A673 (cell line): ENCODE results near the gene GIT2. TPM values are rescaled to one million over a fixed set of nuclear protein-coding genes. Genes with fewer than 3 reads are reported as not detected.
"Not testable (repeated sequence)": the region's sequence is repeated elsewhere in the genome, so short reads cannot be mapped to it uniquely, and the experiment has no call there.

Experiments used
- BruUV-seq: library from RNA; stranded (reverse); fragments of 400-500 nt; replicated peaks from 2 replicates; lab custom pipeline; 2021; lab: Mats Ljungman, UMichigan
- CTCF ChIA-PET: fragments of 300-600 bp; sonication (Branson Sonifier 250); formaldehyde crosslinking; loops from one replicate; lab custom pipeline; 2022; ENCODE audit warnings: antibody characterized with exemption; lab: Charles Lee
- POLR2A ChIA-PET: fragments of 300-600 bp; sonication (Branson Sonifier 250); formaldehyde crosslinking; loops from one replicate; lab custom pipeline; 2022; ENCODE audit warnings: antibody characterized with exemption; ENCODE audit not compliant: low non-redundant PET; lab: Charles Lee
- DNase-seq: peaks from one replicate; pipeline ENCODE4 v3.0.0-alpha.2; 2015; ENCODE audit warnings: low spot score
- H3K27ac ChIP-seq: fragments of 200-600 bp; sonication (generic); 2 replicates; pipeline ENCODE4 v1.5.1; 2016; ENCODE audit warnings: mixed run types, low read depth, mild to moderate bottlenecking, mixed read lengths, antibody characterized with exemption, low read length; ENCODE audit not compliant: poor library complexity, severe bottlenecking
- H3K27me3 ChIP-seq: fragments of 200-600 bp; sonication (generic); replicated peaks from 2 replicates; pipeline ENCODE4 v1.6.1; 2017; ENCODE audit warnings: mixed run types, low read depth, mild to moderate bottlenecking, mixed read lengths, antibody characterized with exemption, low read length; ENCODE audit not compliant: insufficient read depth, poor library complexity
- H3K36me3 ChIP-seq: fragments of 200-600 bp; sonication (generic); 2 replicates; pipeline ENCODE4 v1.6.1; 2016; ENCODE audit warnings: mixed run types, mild to moderate bottlenecking, mixed read lengths, antibody characterized with exemption, low read length; ENCODE audit not compliant: insufficient read depth, poor library complexity, severe bottlenecking
- H3K4me1 ChIP-seq: fragments of 200-600 bp; sonication (generic); 2 replicates; pipeline ENCODE4 v1.6.1; 2017; ENCODE audit warnings: mixed run types, mild to moderate bottlenecking, mixed read lengths, antibody characterized with exemption, low read length; ENCODE audit not compliant: insufficient read depth, poor library complexity, severe bottlenecking
- H3K4me3 ChIP-seq: fragments of 200-600 bp; sonication (generic); 2 replicates; pipeline ENCODE4 v1.5.1; 2016; ENCODE audit warnings: low read depth, mixed run types, mild to moderate bottlenecking, mixed read lengths, low read length; ENCODE audit not compliant: poor library complexity, severe bottlenecking
- H3K9me3 ChIP-seq: fragments of 200-600 bp; sonication (generic); 2 replicates; pipeline ENCODE4 v1.6.1; 2016; ENCODE audit warnings: mixed run types, low read depth, mild to moderate bottlenecking, mixed read lengths, antibody characterized with exemption, low read length; ENCODE audit not compliant: poor library complexity, severe bottlenecking
- EZH2 ChIP-seq: fragments of 200-600 bp; sonication (generic); IDR thresholded peaks from 2 replicates; pipeline ENCODE4 v1.6.1; 2017; ENCODE audit warnings: borderline replicate concordance, low read depth, mild to moderate bottlenecking, mixed read lengths, antibody characterized with exemption, low read length; ENCODE audit not compliant: poor library complexity, severe bottlenecking
- intact Hi-C: fragments of 100-400 bp; cut with micrococcal nuclease; formaldehyde crosslinking; loops from one replicate; pipeline ENCODE4 v1.10.0; 2022; ENCODE audit not compliant: unreplicated experiment
- total RNA-seq: library from RNA; stranded (reverse); gene quantifications from 2 replicates; pipeline ENCODE4 v1.2.3, GENCODE V29; 2021
- TF ChIP-seq, protein P1 (sequence below): fragments of 300-800, 200-600 bp; sonication (generic); conservative IDR thresholded peaks from 2 replicates; pipeline ENCODE4 v1.5.1; 2017; ENCODE audit warnings: low read depth, mild to moderate bottlenecking, antibody characterized with exemption, low read length, moderate library complexity, mixed read lengths

GIT2 gene
- total RNA-seq, 1 experiment from 2014 or later: 48.1 TPM

DNA sequence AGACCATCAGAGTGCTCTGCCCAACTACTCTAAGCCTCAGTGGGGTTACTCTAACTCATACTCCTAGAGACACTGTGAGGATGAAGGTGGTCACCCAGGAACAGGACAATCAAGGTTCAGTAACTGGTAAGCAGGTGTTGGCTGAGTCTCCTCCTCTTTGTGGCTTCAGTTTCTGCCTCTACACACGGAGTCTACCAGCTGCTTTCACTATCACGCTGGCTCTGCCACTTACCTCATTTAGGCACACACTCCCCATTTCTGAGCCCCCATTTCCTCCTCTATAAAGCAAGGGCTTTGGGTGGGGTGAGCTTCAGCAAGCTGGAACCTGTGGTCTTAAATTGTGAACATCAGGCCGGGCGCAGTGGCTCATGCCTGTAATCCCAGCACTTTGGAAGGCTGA lies 103.4 kb downstream of the GIT2 start:
- intact Hi-C loops: no loop called here
- Histone ChIP-seq H3K36me3 (no peaks in the 10 kb centered on the region), H3K27ac (no peak overlapping the region), H3K9me3 (no peaks in the 10 kb centered on the region), H3K4me1 (peaks cover 7% of the 10 kb centered on the region), H3K4me3 (no peak overlapping the region), H3K27me3 (no peaks in the 10 kb centered on the region)
- DNase-seq: no peak
- BruUV-seq: no TSS peak
- ChIA-PET POLR2A (no interaction called here), CTCF (interaction anchor here (0.7 kb wide), 1 partner anchor 319 kb away, joined by 5 read pairs; no protein-coding TSS in a partner anchor)
- TF ChIP-seq, protein P1, sequence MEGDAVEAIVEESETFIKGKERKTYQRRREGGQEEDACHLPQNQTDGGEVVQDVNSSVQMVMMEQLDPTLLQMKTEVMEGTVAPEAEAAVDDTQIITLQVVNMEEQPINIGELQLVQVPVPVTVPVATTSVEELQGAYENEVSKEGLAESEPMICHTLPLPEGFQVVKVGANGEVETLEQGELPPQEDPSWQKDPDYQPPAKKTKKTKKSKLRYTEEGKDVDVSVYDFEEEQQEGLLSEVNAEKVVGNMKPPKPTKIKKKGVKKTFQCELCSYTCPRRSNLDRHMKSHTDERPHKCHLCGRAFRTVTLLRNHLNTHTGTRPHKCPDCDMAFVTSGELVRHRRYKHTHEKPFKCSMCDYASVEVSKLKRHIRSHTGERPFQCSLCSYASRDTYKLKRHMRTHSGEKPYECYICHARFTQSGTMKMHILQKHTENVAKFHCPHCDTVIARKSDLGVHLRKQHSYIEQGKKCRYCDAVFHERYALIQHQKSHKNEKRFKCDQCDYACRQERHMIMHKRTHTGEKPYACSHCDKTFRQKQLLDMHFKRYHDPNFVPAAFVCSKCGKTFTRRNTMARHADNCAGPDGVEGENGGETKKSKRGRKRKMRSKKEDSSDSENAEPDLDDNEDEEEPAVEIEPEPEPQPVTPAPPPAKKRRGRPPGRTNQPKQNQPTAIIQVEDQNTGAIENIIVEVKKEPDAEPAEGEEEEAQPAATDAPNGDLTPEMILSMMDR: no peak
- TF ChIP-seq EZH2: no peak

- BruUV-seq: no TSS peak
- DNase-seq: no peak
- Histone ChIP-seq H3K9me3 (no peaks in the 10 kb centered on the region), H3K36me3 (no peaks in the 10 kb centered on the region), H3K4me3 (no peak overlapping the region), H3K27me3 (no peaks in the 10 kb centered on the region), H3K27ac (no peak overlapping the region), H3K4me1 (peaks cover 7% of the 10 kb centered on the region)
- CTCF ChIA-PET: no interaction called here
- intact Hi-C loops: no loop called here
- TF ChIP-seq, protein P1: no peak
- TF ChIP-seq EZH2: no peak
- POLR2A ChIA-PET: no interaction called here
Measured at GRCh38 chr12:109892165-109892715, 103.9 kb downstream of the GIT2 start.

GRCh38 chr12:109891731-109892130 lies 104.4 kb downstream of the GIT2 start:
- intact Hi-C loops, H3K4me1 ChIP-seq, DNase-seq, CTCF ChIA-PET, H3K27ac ChIP-seq, POLR2A ChIA-PET, BruUV-seq, H3K9me3 ChIP-seq, H3K27me3 ChIP-seq, H3K36me3 ChIP-seq, H3K4me3 ChIP-seq: not testable (repeated sequence)

DNA sequence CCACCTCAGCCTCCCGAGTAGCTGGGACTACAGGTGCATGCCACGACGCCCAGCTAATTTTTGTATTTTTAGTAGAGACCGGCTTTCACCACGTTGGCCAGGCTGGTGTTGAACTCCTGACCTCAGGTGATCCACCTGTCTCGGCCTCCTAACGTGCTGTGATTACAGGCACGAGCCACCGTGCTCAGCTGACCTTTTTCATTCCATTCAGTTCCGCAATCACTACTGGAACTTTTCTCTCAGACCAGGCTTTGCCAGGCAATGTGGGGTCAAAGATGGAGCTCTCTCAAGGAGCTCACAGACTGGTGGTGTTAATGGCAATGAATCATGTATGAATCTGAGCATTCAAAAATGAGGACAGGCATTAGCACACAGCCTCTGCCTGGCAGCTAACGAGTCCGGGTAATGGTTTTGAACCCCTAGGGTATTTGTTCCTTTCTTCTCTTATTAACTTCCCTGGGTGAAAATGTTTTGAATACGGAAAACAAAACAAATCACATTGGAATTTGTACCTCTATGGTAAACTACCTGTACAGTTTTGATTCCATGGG lies 105.5 kb downstream of the GIT2 start:
- intact Hi-C loops: no loop called here
- Histone ChIP-seq H3K9me3 (no peaks in the 10 kb centered on the region), H3K4me3 (no peak overlapping the region), H3K27me3 (no peaks in the 10 kb centered on the region), H3K4me1 (peaks cover 7% of the 10 kb centered on the region), H3K36me3 (no peaks in the 10 kb centered on the region), H3K27ac (no peak overlapping the region)
- ChIA-PET POLR2A (no interaction called here), CTCF (interaction anchor here (0.6 kb wide), 1 partner anchor 86 kb away, joined by 3 read pairs; no protein-coding TSS in a partner anchor)
- TF ChIP-seq, protein P1: no peak
- no peak for TF ChIP-seq EZH2
- no peak for DNase-seq
- BruUV-seq: no TSS peak
